Right kidney (tissue), 9 donors: ENCODE results near the gene SYNGR2.

ENCODE experiments used
- DNase-seq: peaks from one replicate; pipeline ENCODE4 v3.0.0-alpha.2; 2016
- long read RNA-seq, 8 donors: transcript quantifications; one replicate each; lab custom pipeline, GENCODE V29; 2026

Gene SYNGR2
- long read RNA-seq, donor 1, transcript SYNGR2-209 (1 exons, 3,036 nt) = minor isoform, 19 of 91 reads
- long read RNA-seq, donor 1, transcript SYNGR2-204 (3 exons, 2,125 nt) = minor isoform, 19 of 91 reads
- long read RNA-seq, donor 1, transcript SYNGR2-201 (4 exons, 2,325 nt) = major isoform, 48 of 91 reads
- long read RNA-seq, donor 1, partial matches to known transcripts = 0 of 91 reads
- long read RNA-seq, donor 1, other reads (novel, unspliced or antisense) = 0 of 91 reads
- long read RNA-seq, donor 2, transcript SYNGR2-204 (3 exons, 2,125 nt) = minor isoform, 10 of 85 reads
- long read RNA-seq, donor 2, transcript SYNGR2-201 (4 exons, 2,325 nt) = major isoform, 43 of 85 reads
- long read RNA-seq, donor 2, transcript SYNGR2-209 (1 exons, 3,036 nt) = minor isoform, 16 of 85 reads
- long read RNA-seq, donor 2, partial matches to known transcripts = 10 of 85 reads
- long read RNA-seq, donor 2, other reads (novel, unspliced or antisense) = 0 of 85 reads
- long read RNA-seq, donor 3, transcript SYNGR2-204 (3 exons, 2,125 nt) = minor isoform, 8 of 51 reads
- long read RNA-seq, donor 3, transcript SYNGR2-201 (4 exons, 2,325 nt) = major isoform, 25 of 51 reads
- long read RNA-seq, donor 3, transcript SYNGR2-209 (1 exons, 3,036 nt) = minor isoform, 8 of 51 reads
- long read RNA-seq, donor 3, partial matches to known transcripts = 6 of 51 reads
- long read RNA-seq, donor 3, other reads (novel, unspliced or antisense) = 0 of 51 reads
- long read RNA-seq, donor 4, transcript SYNGR2-204 (3 exons, 2,125 nt) = minor isoform, 9 of 70 reads
- long read RNA-seq, donor 4, transcript SYNGR2-201 (4 exons, 2,325 nt) = major isoform, 41 of 70 reads
- long read RNA-seq, donor 4, transcript SYNGR2-209 (1 exons, 3,036 nt) = minor isoform, 17 of 70 reads
- long read RNA-seq, donor 4, partial matches to known transcripts = 0 of 70 reads
- long read RNA-seq, donor 4, other reads (novel, unspliced or antisense) = 0 of 70 reads
- long read RNA-seq, donor 5, transcript SYNGR2-209 (1 exons, 3,036 nt) = minor isoform, 18 of 85 reads
- long read RNA-seq, donor 5, transcript SYNGR2-201 (4 exons, 2,325 nt) = major isoform, 54 of 85 reads
- long read RNA-seq, donor 5, transcript SYNGR2-204 (3 exons, 2,125 nt) = minor isoform, 12 of 85 reads
- long read RNA-seq, donor 5, partial matches to known transcripts = 0 of 85 reads
- long read RNA-seq, donor 5, other reads (novel, unspliced or antisense) = 0 of 85 reads
- long read RNA-seq, donor 6, transcript SYNGR2-203 (3 exons, 1,553 nt) = minor isoform, 7 of 151 reads
- long read RNA-seq, donor 6, transcript SYNGR2-201 (4 exons, 2,325 nt) = major isoform, 70 of 151 reads
- long read RNA-seq, donor 6, transcript SYNGR2-204 (3 exons, 2,125 nt) = minor isoform, 14 of 151 reads
- long read RNA-seq, donor 6, transcript SYNGR2-209 (1 exons, 3,036 nt) = minor isoform, 41 of 151 reads
- long read RNA-seq, donor 6, partial matches to known transcripts = 16 of 151 reads
- long read RNA-seq, donor 6, other reads (novel, unspliced or antisense) = 0 of 151 reads
- long read RNA-seq, donor 7 = 0 reads
- long read RNA-seq, donor 8, transcript SYNGR2-209 (1 exons, 3,036 nt) = minor isoform, 12 of 69 reads
- long read RNA-seq, donor 8, transcript SYNGR2-201 (4 exons, 2,325 nt) = major isoform, 41 of 69 reads
- long read RNA-seq, donor 8, transcript SYNGR2-204 (3 exons, 2,125 nt) = minor isoform, 6 of 69 reads
- long read RNA-seq, donor 8, partial matches to known transcripts = 7 of 69 reads
- long read RNA-seq, donor 8, other reads (novel, unspliced or antisense) = 0 of 69 reads

GRCh38 chr17:78168242-78168902 lies at the start of gene SYNGR2:
Gene SYNGR2, plus strand, starts transcription at chr17:78168581. Its CDS starts 36 bp downstream, at chr17:78168617.
- peak; percentile 86 for DNase-seq

GRCh38 chr17:78118801-78119241 lies 49.6 kb upstream of the SYNGR2 start:
- DNase-seq = no peak

- no peak for DNase-seq
Measured at GRCh38 chr17:78120537-78120936, 47.8 kb upstream of the SYNGR2 start.

- DNase-seq = no peak
Measured at GRCh38 chr17:78120971-78121800, 47.2 kb upstream of the SYNGR2 start.

- DNase-seq = no peak
Measured at GRCh38 chr17:78121801-78122215, 46.6 kb upstream of the SYNGR2 start.

GRCh38 chr17:78122216-78122930 lies 46.0 kb upstream of the SYNGR2 start:
- DNase-seq = no peak

- DNase-seq = no peak
Measured at GRCh38 chr17:78122931-78123249, 45.5 kb upstream of the SYNGR2 start.

- DNase-seq = no peak
Measured at GRCh38 chr17:78123258-78123929, 45.0 kb upstream of the SYNGR2 start.

GRCh38 chr17:78124081-78124835 lies 44.1 kb upstream of the SYNGR2 start:
- DNase-seq = no peak

GRCh38 chr17:78124836-78125137 lies 43.6 kb upstream of the SYNGR2 start:
- no peak for DNase-seq

- DNase-seq = no peak
Measured at GRCh38 chr17:78125138-78125913, 43.1 kb upstream of the SYNGR2 start.

- DNase-seq = no peak
Measured at GRCh38 chr17:78125976-78126894, 42.1 kb upstream of the SYNGR2 start.

- DNase-seq = no peak
Measured at GRCh38 chr17:78126895-78127238, 41.5 kb upstream of the SYNGR2 start.

- DNase-seq = peak; percentile 76
Measured at GRCh38 chr17:78127239-78127887, 41.0 kb upstream of the SYNGR2 start.

- DNase-seq = no peak
Measured at GRCh38 chr17:78127888-78128550, 40.4 kb upstream of the SYNGR2 start.
